ENCODE measurements around the gene RFT1.
"Not testable (repeated sequence)": the region's sequence is repeated elsewhere in the genome, so short reads cannot be mapped to it uniquely, and the experiment has no call there.

Gene RFT1

DNA sequence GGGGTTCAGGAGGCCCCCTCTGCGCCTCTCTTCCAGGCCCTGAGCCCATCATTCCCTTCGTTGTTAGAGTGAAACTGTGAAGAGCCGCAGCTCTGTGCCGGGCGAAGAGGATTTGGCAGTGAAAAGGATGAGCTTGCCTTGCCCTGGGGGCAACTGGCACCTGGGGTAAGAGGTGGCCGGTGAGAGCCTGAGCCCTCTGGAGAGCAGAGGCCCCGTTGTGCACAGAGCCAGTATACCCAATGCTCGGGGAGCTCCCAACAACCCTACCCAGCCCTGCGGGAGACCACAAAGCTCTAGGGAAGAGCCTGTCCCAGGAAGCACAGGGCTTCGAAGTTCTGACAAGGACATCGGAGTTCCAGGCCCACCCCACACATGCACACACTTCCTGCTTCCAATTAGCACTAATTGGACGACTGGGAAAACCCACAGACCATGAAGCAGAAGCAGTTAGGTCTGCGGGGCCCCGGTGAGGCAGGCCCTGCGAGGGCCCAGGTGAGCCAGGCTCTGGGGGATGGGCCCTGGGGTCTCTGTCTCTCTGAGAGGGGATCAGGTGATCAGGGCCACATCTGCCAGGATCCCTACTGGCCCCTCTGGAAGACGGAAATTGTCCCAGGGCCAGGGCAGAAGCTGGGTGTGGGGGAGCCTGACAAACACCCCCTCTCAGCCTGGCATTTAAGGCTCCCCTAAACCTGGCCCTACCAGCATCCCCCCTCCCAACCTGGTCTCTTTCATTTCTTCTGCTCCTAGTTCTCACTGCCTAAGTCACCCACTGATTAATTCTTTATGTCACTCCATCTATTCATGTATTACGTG lies 56.5 kb downstream of the RFT1 start:
- Histone ChIP-seq H3K9me3 (ENCODE audit: control insufficient read depth, low read length) (no peaks in the 10 kb centered on the region), H3K27ac (ENCODE audit: low read depth, low read length, severe bottlenecking) (no peak overlapping the region), H3K4me1 (ENCODE audit: control insufficient read depth, insufficient read depth, low read length, poor library complexity, severe bottlenecking) (peaks cover 3% of the 10 kb centered on the region), H3K36me3 (ENCODE audit: control insufficient read depth, insufficient read depth, low read length) (no peaks in the 10 kb centered on the region), H3K4me3 (ENCODE audit: extremely low read depth, insufficient read depth, low read length, poor library complexity, severe bottlenecking) (no peak overlapping the region)
- 87 to 93% methylated on average over 11 to 13 of the region's 17 CpGs for WGBS, 2 experiments (ENCODE audit: insufficient coverage in 2 of 2)

- Histone ChIP-seq H3K9me3 (ENCODE audit: control insufficient read depth, low read length) (no peaks in the 10 kb centered on the region), H3K4me1 (ENCODE audit: control insufficient read depth, insufficient read depth, low read length, poor library complexity, severe bottlenecking) (peaks cover 3% of the 10 kb centered on the region), H3K27ac (ENCODE audit: low read depth, low read length, severe bottlenecking) (no peak overlapping the region), H3K4me3 (ENCODE audit: extremely low read depth, insufficient read depth, low read length, poor library complexity, severe bottlenecking) (no peak overlapping the region), H3K36me3 (ENCODE audit: control insufficient read depth, insufficient read depth, low read length) (no peaks in the 10 kb centered on the region)
- WGBS, 2 experiments (ENCODE audit: insufficient coverage in 2 of 2): 24 to 35% methylated on average over 23 to 30 of the region's 32 CpGs
Observed at GRCh38 chr3:53072653-53073552, 57.3 kb downstream of the RFT1 start.

DNA sequence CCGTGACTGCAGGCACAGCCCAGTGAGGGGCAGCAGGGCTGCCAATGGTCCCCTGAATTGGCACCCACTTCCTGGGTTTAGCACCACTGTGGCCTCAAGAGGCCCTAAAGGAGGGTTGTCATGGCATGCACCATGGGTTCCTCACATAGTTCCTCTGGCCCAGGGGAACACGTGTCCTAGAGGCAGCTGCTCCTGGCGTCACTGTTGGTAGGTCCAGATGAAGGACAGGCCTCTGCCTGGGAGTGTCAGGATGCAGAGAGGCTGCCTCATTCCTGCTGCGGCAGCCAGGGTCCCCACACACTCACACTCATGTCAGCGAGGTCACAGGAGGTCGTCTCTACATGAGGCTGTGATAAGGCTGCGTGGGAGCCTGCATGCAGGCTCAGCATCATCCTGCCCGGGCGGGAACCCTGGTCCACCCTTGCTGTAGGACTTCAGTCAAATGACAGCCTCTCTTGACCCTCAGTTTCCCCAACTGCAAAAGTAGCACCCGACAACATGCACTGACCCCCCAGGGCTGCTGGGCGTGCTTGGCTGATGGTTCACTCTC lies 58.3 kb downstream of the RFT1 start:
- no peak overlapping the region for H3K27ac ChIP-seq (ENCODE audit: low read depth, low read length, severe bottlenecking)
- H3K4me1 ChIP-seq (ENCODE audit: control insufficient read depth, insufficient read depth, low read length, poor library complexity, severe bottlenecking): peaks cover 3% of the 10 kb centered on the region
- no peaks in the 10 kb centered on the region for H3K36me3 ChIP-seq (ENCODE audit: control insufficient read depth, insufficient read depth, low read length)
- no peak overlapping the region for H3K4me3 ChIP-seq (ENCODE audit: extremely low read depth, insufficient read depth, low read length, poor library complexity, severe bottlenecking)
- no peaks in the 10 kb centered on the region for H3K9me3 ChIP-seq (ENCODE audit: control insufficient read depth, low read length)
- WGBS, 2 experiments (ENCODE audit: insufficient coverage in 2 of 2): 91 to 96% methylated on average over 10 to 11 of the region's 11 CpGs

- no peaks in the 10 kb centered on the region for H3K9me3 ChIP-seq (ENCODE audit: control insufficient read depth, low read length)
- H3K27ac ChIP-seq (ENCODE audit: low read depth, low read length, severe bottlenecking): no peak overlapping the region
- H3K4me3 ChIP-seq (ENCODE audit: extremely low read depth, insufficient read depth, low read length, poor library complexity, severe bottlenecking): no peak overlapping the region
- peaks cover 3% of the 10 kb centered on the region for H3K4me1 ChIP-seq (ENCODE audit: control insufficient read depth, insufficient read depth, low read length, poor library complexity, severe bottlenecking)
- no peaks in the 10 kb centered on the region for H3K36me3 ChIP-seq (ENCODE audit: control insufficient read depth, insufficient read depth, low read length)
- 61 to 70% methylated on average over 3 to 4 of the region's 4 CpGs for WGBS, 2 experiments (ENCODE audit: insufficient coverage in 2 of 2)
Observed at GRCh38 chr3:53069422-53070068, 60.7 kb downstream of the RFT1 start.

DNA sequence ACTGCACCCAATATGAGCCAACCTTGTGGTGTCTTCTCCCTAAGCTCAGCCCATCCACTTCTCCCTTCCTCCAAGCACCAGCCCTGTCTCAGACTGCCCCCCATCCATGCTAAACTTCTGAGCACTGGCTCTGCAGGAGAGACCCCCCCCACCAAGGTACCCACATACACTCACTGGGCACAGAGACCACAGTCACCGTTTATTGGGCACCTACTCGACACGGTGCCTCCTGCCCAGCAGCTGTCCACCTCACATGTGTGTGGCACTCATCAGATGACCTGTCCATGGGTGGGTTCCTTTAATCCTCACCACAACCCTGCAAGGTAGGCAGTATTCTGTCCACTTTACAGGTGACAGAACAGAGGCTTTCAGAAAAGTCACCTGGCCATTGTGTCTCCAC lies 62.1 kb downstream of the RFT1 start:
- WGBS, 2 experiments (ENCODE audit: insufficient coverage in 2 of 2): 88 to 94% methylated on average over 3 of the region's 3 CpGs
- no peaks in the 10 kb centered on the region for H3K9me3 ChIP-seq (ENCODE audit: control insufficient read depth, low read length)
- H3K27ac ChIP-seq (ENCODE audit: low read depth, low read length, severe bottlenecking): no peak overlapping the region

GRCh38 chr3:53067567-53067966 lies 62.7 kb downstream of the RFT1 start:
- 62 to 71% methylated on average over 2 to 3 of the region's 3 CpGs for WGBS, 2 experiments (ENCODE audit: insufficient coverage in 2 of 2)
- no peaks in the 10 kb centered on the region for H3K36me3 ChIP-seq (ENCODE audit: control insufficient read depth, insufficient read depth, low read length)
- H3K4me3 ChIP-seq (ENCODE audit: extremely low read depth, insufficient read depth, low read length, poor library complexity, severe bottlenecking): no peak overlapping the region
- no peaks in the 10 kb centered on the region for H3K4me1 ChIP-seq (ENCODE audit: control insufficient read depth, insufficient read depth, low read length, poor library complexity, severe bottlenecking)
- no peaks in the 10 kb centered on the region for H3K9me3 ChIP-seq (ENCODE audit: control insufficient read depth, low read length)
- H3K27ac ChIP-seq (ENCODE audit: low read depth, low read length, severe bottlenecking): no peak overlapping the region

More for the DNA sequence above, 62.1 kb downstream of the RFT1 start:
- no peak overlapping the region for H3K4me3 ChIP-seq (ENCODE audit: extremely low read depth, insufficient read depth, low read length, poor library complexity, severe bottlenecking)
- peaks cover 3% of the 10 kb centered on the region for H3K4me1 ChIP-seq (ENCODE audit: control insufficient read depth, insufficient read depth, low read length, poor library complexity, severe bottlenecking)
- H3K36me3 ChIP-seq (ENCODE audit: control insufficient read depth, insufficient read depth, low read length): no peaks in the 10 kb centered on the region

DNA sequence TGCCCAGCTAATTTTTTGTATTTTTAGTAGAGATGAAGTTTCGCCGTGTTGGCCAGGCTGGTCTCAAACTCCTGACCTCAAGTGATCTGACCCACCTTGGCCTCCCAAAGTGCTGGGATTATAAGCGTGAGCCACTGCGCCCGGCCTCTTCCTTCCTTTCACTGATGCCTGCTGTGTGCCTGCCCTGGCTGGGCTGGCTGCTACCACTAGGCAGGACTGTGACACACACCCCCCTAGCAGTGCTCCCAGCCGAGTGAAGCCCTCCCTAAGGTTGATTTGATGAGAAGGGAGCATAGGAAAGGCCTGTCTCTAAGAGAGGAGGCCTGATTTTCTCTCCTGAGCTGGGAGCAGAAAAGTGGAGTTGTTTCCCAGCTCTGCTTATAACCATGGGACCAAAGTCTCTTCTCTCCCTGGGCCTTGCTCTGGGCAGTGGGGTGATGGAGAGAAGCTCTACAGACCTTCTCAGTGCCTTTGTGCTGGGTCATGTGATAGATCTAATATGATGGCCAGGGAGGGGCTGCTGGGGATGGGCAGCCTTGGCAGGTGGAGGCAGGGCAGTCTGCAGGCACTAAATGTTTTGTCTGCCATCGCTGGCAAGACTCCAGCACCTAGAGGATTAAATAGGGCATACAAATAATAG lies 64.3 kb downstream of the RFT1 start:
- Histone ChIP-seq H3K36me3 (ENCODE audit: control insufficient read depth, insufficient read depth, low read length) (no peaks in the 10 kb centered on the region), H3K4me3 (ENCODE audit: extremely low read depth, insufficient read depth, low read length, poor library complexity, severe bottlenecking) (no peak overlapping the region), H3K4me1 (ENCODE audit: control insufficient read depth, insufficient read depth, low read length, poor library complexity, severe bottlenecking) (no peaks in the 10 kb centered on the region), H3K9me3 (ENCODE audit: control insufficient read depth, low read length) (no peaks in the 10 kb centered on the region), H3K27ac (ENCODE audit: low read depth, low read length, severe bottlenecking) (no peak overlapping the region)
- 87 to 96% methylated on average over 6 to 7 of the region's 7 CpGs for WGBS, 2 experiments (ENCODE audit: insufficient coverage in 2 of 2)

DNA sequence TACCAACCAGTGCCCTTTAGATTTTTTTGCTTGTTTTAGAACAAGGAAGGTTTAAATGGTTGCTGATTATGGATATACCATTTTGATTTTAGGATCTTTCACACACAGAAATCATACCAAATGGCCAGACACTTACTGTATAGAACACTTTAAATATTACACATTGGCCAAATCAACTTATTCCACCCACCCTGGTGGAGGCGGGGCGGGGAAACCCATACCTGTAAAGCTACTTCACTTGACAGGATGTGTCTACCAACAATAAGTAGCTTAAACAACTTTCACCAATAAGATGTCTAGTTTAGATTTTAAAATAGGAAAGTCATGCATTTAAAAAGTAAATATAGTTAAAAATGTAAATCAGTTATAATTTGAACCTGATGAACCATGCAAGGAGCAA lies 67.3 kb downstream of the RFT1 start:
- no peaks in the 10 kb centered on the region for H3K36me3 ChIP-seq (ENCODE audit: control insufficient read depth, insufficient read depth, low read length)
- no peak overlapping the region for H3K27ac ChIP-seq (ENCODE audit: low read depth, low read length, severe bottlenecking)
- H3K9me3 ChIP-seq (ENCODE audit: control insufficient read depth, low read length): no peaks in the 10 kb centered on the region
- H3K4me3 ChIP-seq (ENCODE audit: extremely low read depth, insufficient read depth, low read length, poor library complexity, severe bottlenecking): no peak overlapping the region
- no CpG with 5 or more reads among the region's 2 CpGs for WGBS, 2 experiments (ENCODE audit: insufficient coverage in 2 of 2)
- no peaks in the 10 kb centered on the region for H3K4me1 ChIP-seq (ENCODE audit: control insufficient read depth, insufficient read depth, low read length, poor library complexity, severe bottlenecking)

GRCh38 chr3:53056442-53056841 lies 73.8 kb downstream of the RFT1 start:
- H3K9me3 ChIP-seq (ENCODE audit: control insufficient read depth, low read length): no peaks in the 10 kb centered on the region
- WGBS, 2 experiments (ENCODE audit: insufficient coverage in 2 of 2): 86 to 93% methylated on average over 1 to 2 of the region's 2 CpGs
- H3K4me1 ChIP-seq (ENCODE audit: control insufficient read depth, insufficient read depth, low read length, poor library complexity, severe bottlenecking): no peaks in the 10 kb centered on the region
- H3K27ac ChIP-seq (ENCODE audit: low read depth, low read length, severe bottlenecking): no peak overlapping the region
- H3K4me3 ChIP-seq (ENCODE audit: extremely low read depth, insufficient read depth, low read length, poor library complexity, severe bottlenecking): no peak overlapping the region
- no peaks in the 10 kb centered on the region for H3K36me3 ChIP-seq (ENCODE audit: control insufficient read depth, insufficient read depth, low read length)

GRCh38 chr3:53054233-53054632 lies 76.0 kb downstream of the RFT1 start:
- not testable (repeated sequence) for H3K27ac ChIP-seq (ENCODE audit: low read depth, low read length, severe bottlenecking); H3K4me1 ChIP-seq (ENCODE audit: control insufficient read depth, insufficient read depth, low read length, poor library complexity, severe bottlenecking); H3K9me3 ChIP-seq (ENCODE audit: control insufficient read depth, low read length); H3K36me3 ChIP-seq (ENCODE audit: control insufficient read depth, insufficient read depth, low read length); H3K4me3 ChIP-seq (ENCODE audit: extremely low read depth, insufficient read depth, low read length, poor library complexity, severe bottlenecking)
- WGBS, 2 experiments (ENCODE audit: insufficient coverage in 2 of 2): 86 to 95% methylated on average over 4 to 5 of the region's 7 CpGs

All from mesodermal cell (in vitro differentiated cells).